Measurements from ENCODE around the gene GPR158.

- TF ChIP-seq, protein P1, sequence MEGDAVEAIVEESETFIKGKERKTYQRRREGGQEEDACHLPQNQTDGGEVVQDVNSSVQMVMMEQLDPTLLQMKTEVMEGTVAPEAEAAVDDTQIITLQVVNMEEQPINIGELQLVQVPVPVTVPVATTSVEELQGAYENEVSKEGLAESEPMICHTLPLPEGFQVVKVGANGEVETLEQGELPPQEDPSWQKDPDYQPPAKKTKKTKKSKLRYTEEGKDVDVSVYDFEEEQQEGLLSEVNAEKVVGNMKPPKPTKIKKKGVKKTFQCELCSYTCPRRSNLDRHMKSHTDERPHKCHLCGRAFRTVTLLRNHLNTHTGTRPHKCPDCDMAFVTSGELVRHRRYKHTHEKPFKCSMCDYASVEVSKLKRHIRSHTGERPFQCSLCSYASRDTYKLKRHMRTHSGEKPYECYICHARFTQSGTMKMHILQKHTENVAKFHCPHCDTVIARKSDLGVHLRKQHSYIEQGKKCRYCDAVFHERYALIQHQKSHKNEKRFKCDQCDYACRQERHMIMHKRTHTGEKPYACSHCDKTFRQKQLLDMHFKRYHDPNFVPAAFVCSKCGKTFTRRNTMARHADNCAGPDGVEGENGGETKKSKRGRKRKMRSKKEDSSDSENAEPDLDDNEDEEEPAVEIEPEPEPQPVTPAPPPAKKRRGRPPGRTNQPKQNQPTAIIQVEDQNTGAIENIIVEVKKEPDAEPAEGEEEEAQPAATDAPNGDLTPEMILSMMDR (IDR thresholded peaks at IDR 0.05; ENCODE audit: insufficient read depth, low read length), result no peak
- no peak for TF ChIP-seq POLR2AphosphoS5 (IDR thresholded peaks at IDR 0.05; ENCODE audit: low read depth)
Observed at GRCh38 chr10:25125201-25125611, 49.6 kb upstream of the GPR158 start.

All from HL-60 (cell line).